GM12891 (cell line): ENCODE results near the gene CAMKMT.

Experiments
- POLR2A ChIP-seq: IDR thresholded peaks from 2 replicates; pipeline ENCODE4 v1.6.1; 2011; ENCODE audit warnings: low read depth, low read length, control low read depth
- POLR2AphosphoS5 ChIP-seq: IDR thresholded peaks from 2 replicates; pipeline ENCODE4 v1.6.1; 2011; ENCODE audit warnings: low read depth, low read length, control low read depth
- TAF1 ChIP-seq: IDR thresholded peaks from 2 replicates; pipeline ENCODE4 v1.6.1; 2011; ENCODE audit warnings: low read depth, low read length, control low read depth

DNA sequence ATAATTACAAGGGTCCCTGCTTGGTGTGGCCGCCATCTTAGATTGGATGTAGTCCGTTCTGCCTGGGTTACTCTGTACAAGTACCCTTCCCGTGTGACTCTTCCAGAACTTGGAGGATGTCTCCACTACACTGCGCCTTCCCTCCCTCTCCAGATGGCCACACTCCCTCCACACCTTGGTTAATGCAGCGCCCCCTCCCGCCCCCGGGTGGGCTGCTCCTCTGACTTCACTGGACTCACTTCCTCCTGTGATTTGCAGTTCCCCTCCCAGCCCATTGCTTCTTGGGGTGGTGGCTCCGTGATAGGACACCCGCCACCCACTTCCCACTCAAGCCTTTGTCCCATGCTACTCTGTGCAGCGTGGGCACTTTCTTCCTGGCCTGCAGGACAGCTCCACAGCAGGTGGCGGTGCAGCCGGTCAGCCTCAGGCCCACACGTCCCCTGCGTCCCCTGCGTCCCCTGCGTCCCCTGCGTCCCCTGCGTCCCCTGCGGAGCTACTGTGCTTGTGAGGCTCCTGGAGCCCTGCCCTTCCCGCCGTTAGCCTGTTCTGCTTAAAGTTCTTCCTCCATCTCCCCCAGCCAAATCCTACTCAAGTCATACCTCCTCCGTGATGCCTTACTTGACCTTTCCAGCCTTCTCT is 449.3 kb downstream of the CAMKMT start:
- TF ChIP-seq POLR2A = no peak
- TF ChIP-seq TAF1 = no peak
- no peak for TF ChIP-seq POLR2AphosphoS5
